ENCODE measurements around the gene NBEA. TPM values are rescaled to one million over a fixed set of nuclear protein-coding genes. Genes with fewer than 3 reads are reported as not detected.

NBEA gene
- total RNA-seq, 1 experiment from 2014 or later, result 3.3 TPM

GRCh38 chr13:35514061-35514477 is 572.0 kb downstream of the NBEA start:
- Mint-ChIP-seq H3K4me1 (ENCODE audit: insufficient read depth, unreplicated experiment) (peaks cover 6% of the 10 kb centered on the region), H3K27ac (ENCODE audit: low read depth, unreplicated experiment) (no peak overlapping the region), H3K36me3 (ENCODE audit: insufficient read depth, unreplicated experiment) (peaks cover 10% of the 10 kb centered on the region), H3K4me3 (ENCODE audit: unreplicated experiment) (no peak overlapping the region), H3K27me3 (ENCODE audit: insufficient read depth, unreplicated experiment) (no peaks in the 10 kb centered on the region), H3K9me3 (ENCODE audit: unreplicated experiment) (no peaks in the 10 kb centered on the region)
- intact Hi-C loops (cut with micrococcal nuclease), result no loop called here
- no TSS peak for BruUV-seq (replicated peaks)
- POLR2A ChIA-PET, result interaction anchor here (1.1 kb wide), 1 partner anchor 18 kb away, joined by 3 read pairs; no protein-coding TSS in a partner anchor
- TF ChIP-seq CTCF (IDR thresholded peaks at IDR 0.05; ENCODE audit: unreplicated experiment), result no peak
- CTCF ChIA-PET, result no interaction called here
- DNase-seq (ENCODE audit: unreplicated experiment), result no peak

GRCh38 chr13:35514801-35515502 is 572.9 kb downstream of the NBEA start:
- no peak for TF ChIP-seq CTCF (IDR thresholded peaks at IDR 0.05; ENCODE audit: unreplicated experiment)
- Mint-ChIP-seq H3K4me3 (ENCODE audit: unreplicated experiment) (no peak overlapping the region), H3K4me1 (ENCODE audit: insufficient read depth, unreplicated experiment) (peaks cover 6% of the 10 kb centered on the region), H3K27me3 (ENCODE audit: insufficient read depth, unreplicated experiment) (no peaks in the 10 kb centered on the region), H3K36me3 (ENCODE audit: insufficient read depth, unreplicated experiment) (peaks cover 10% of the 10 kb centered on the region), H3K9me3 (ENCODE audit: unreplicated experiment) (no peaks in the 10 kb centered on the region), H3K27ac (ENCODE audit: low read depth, unreplicated experiment) (no peak overlapping the region)
- BruUV-seq (replicated peaks), result no TSS peak
- intact Hi-C loops (cut with micrococcal nuclease), result no loop called here
- ChIA-PET CTCF (no interaction called here), POLR2A (interaction anchor here (1.1 kb wide), 1 partner anchor 17 kb away, joined by 3 read pairs; no protein-coding TSS in a partner anchor)
- no peak for DNase-seq (ENCODE audit: unreplicated experiment)

GRCh38 chr13:35518337-35518946 is 576.4 kb downstream of the NBEA start:
- no peaks in the 10 kb centered on the region for H3K27me3 Mint-ChIP-seq (ENCODE audit: insufficient read depth, unreplicated experiment)
- H3K9me3 Mint-ChIP-seq (ENCODE audit: unreplicated experiment), result peaks cover 8% of the 10 kb centered on the region
- CTCF ChIA-PET, result no interaction called here
- TF ChIP-seq CTCF (IDR thresholded peaks at IDR 0.05; ENCODE audit: unreplicated experiment), result no peak
- DNase-seq (ENCODE audit: unreplicated experiment), result no peak
- no TSS peak for BruUV-seq (replicated peaks)
- POLR2A ChIA-PET, result interaction anchor here (0.6 kb wide), 1 partner anchor 103 kb away, joined by 4 read pairs; no protein-coding TSS in a partner anchor
- peaks cover 10% of the 10 kb centered on the region for H3K36me3 Mint-ChIP-seq (ENCODE audit: insufficient read depth, unreplicated experiment)
- intact Hi-C loops (cut with micrococcal nuclease), result no loop called here
- no peaks in the 10 kb centered on the region for H3K4me1 Mint-ChIP-seq (ENCODE audit: insufficient read depth, unreplicated experiment)
- H3K4me3 Mint-ChIP-seq (ENCODE audit: unreplicated experiment), result no peak overlapping the region
- H3K27ac Mint-ChIP-seq (ENCODE audit: low read depth, unreplicated experiment), result no peak overlapping the region

- DNase-seq (ENCODE audit: unreplicated experiment), result no peak
- CTCF ChIA-PET, result no interaction called here
- no peaks in the 10 kb centered on the region for H3K27me3 Mint-ChIP-seq (ENCODE audit: insufficient read depth, unreplicated experiment)
- no peaks in the 10 kb centered on the region for H3K4me1 Mint-ChIP-seq (ENCODE audit: insufficient read depth, unreplicated experiment)
- POLR2A ChIA-PET, result no interaction called here
- H3K4me3 Mint-ChIP-seq (ENCODE audit: unreplicated experiment), result no peak overlapping the region
- no peak for TF ChIP-seq CTCF (IDR thresholded peaks at IDR 0.05; ENCODE audit: unreplicated experiment)
- no TSS peak for BruUV-seq (replicated peaks)
- no peaks in the 10 kb centered on the region for H3K36me3 Mint-ChIP-seq (ENCODE audit: insufficient read depth, unreplicated experiment)
- intact Hi-C loops (cut with micrococcal nuclease), result no loop called here
- no peak overlapping the region for H3K27ac Mint-ChIP-seq (ENCODE audit: low read depth, unreplicated experiment)
- H3K9me3 Mint-ChIP-seq (ENCODE audit: unreplicated experiment), result peaks cover 8% of the 10 kb centered on the region
Measured at GRCh38 chr13:35524171-35524570, 582.1 kb downstream of the NBEA start.

Measured in MCF 10A (cell line).